Activated T-cell treated with anti-CD3 and anti-CD28 coated beads, Interleukin-2, amount 50 U/mL, for 24 hours (primary cell): ENCODE data around the gene STIM1.
"Not testable (repeated sequence)": the region's sequence is repeated elsewhere in the genome, so short reads cannot be mapped to it uniquely, and the experiment has no call there.

Source experiments
- DNase-seq: peaks from one replicate; pipeline ENCODE4 v3.0.0-alpha.2; 2020
- H3K27ac Mint-ChIP-seq: 2 replicates; pipeline ENCODE4 v1.8.0; 2020; ENCODE audit warnings: mild to moderate bottlenecking, mixed read lengths
- H3K27me3 Mint-ChIP-seq: 2 replicates; pipeline ENCODE4 v1.8.0; 2020; ENCODE audit warnings: mixed read lengths
- H3K36me3 Mint-ChIP-seq: 2 replicates; pipeline ENCODE4 v1.8.0; 2020; ENCODE audit warnings: low read depth, mixed read lengths
- H3K4me1 Mint-ChIP-seq: 2 replicates; pipeline ENCODE4 v1.8.0; 2020; ENCODE audit warnings: low read depth, mixed read lengths
- H3K4me3 Mint-ChIP-seq: 2 replicates; pipeline ENCODE4 v1.8.0; 2020; ENCODE audit warnings: mild to moderate bottlenecking, moderate library complexity, mixed read lengths
- H3K9me3 Mint-ChIP-seq: 2 replicates; pipeline ENCODE4 v1.8.0; 2020; ENCODE audit warnings: mixed read lengths

The STIM1 gene

GRCh38 chr11:4008116-4008515, 152.7 kb downstream of the STIM1 start:
- peaks cover 5% of the 10 kb centered on the region for H3K9me3 Mint-ChIP-seq
- peaks cover 45% of the 10 kb centered on the region for H3K4me1 Mint-ChIP-seq
- DNase-seq, result no peak
- H3K27ac Mint-ChIP-seq, result no peak overlapping the region
- H3K36me3 Mint-ChIP-seq, result peaks cover 15% of the 10 kb centered on the region
- H3K4me3 Mint-ChIP-seq, result no peak overlapping the region
- H3K27me3 Mint-ChIP-seq, result no peaks in the 10 kb centered on the region

DNA sequence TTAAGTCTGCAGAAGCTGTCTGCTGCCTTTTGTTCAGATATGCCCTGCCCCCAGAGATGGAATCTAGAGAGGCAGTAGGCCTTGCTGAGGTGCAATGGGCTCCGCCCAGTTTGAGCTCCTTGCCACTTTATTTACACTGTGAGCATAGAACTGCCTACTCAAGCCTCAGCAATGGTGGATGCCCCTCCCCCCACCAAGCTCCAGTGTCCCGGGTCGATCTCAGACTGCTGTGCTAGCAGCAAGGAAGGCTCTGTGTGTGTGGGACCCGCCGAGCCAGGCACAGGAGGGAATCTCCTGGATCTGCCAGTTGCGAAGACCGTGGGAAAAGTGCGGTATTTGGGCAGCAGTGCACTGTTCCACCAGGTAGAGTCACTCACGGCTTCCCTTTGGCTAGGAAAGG, 161.1 kb downstream of the STIM1 start:
- H3K4me1 Mint-ChIP-seq, result peaks cover 65% of the 10 kb centered on the region
- DNase-seq, H3K4me3 Mint-ChIP-seq, H3K27ac Mint-ChIP-seq, H3K9me3 Mint-ChIP-seq, H3K27me3 Mint-ChIP-seq: not testable (repeated sequence)
- H3K36me3 Mint-ChIP-seq, result peaks cover 19% of the 10 kb centered on the region

- peaks cover 61% of the 10 kb centered on the region for H3K4me1 Mint-ChIP-seq
- DNase-seq, result no peak
- H3K4me3 Mint-ChIP-seq, result no peak overlapping the region
- H3K9me3 Mint-ChIP-seq, result no peaks in the 10 kb centered on the region
- no peaks in the 10 kb centered on the region for H3K27me3 Mint-ChIP-seq
- H3K27ac Mint-ChIP-seq, result no peak overlapping the region
- H3K36me3 Mint-ChIP-seq, result peaks cover 14% of the 10 kb centered on the region
Observed at GRCh38 chr11:4017129-4017528, 161.7 kb downstream of the STIM1 start.

- Mint-ChIP-seq H3K4me1 (peaks cover 55% of the 10 kb centered on the region), H3K27me3 (no peaks in the 10 kb centered on the region), H3K4me3 (no peak overlapping the region), H3K36me3 (peaks cover 25% of the 10 kb centered on the region), H3K9me3 (peaks cover 3% of the 10 kb centered on the region), H3K27ac (peak overlapping the region; percentile 6)
- no peak for DNase-seq
Observed at GRCh38 chr11:4018641-4019040, 163.2 kb downstream of the STIM1 start.

- no peak for DNase-seq
- Mint-ChIP-seq H3K36me3 (peaks cover 38% of the 10 kb centered on the region), H3K27ac (no peak overlapping the region), H3K27me3 (no peaks in the 10 kb centered on the region), H3K9me3 (peaks cover 3% of the 10 kb centered on the region), H3K4me1 (peaks cover 45% of the 10 kb centered on the region), H3K4me3 (no peak overlapping the region)
Observed at GRCh38 chr11:4019891-4020290, 164.4 kb downstream of the STIM1 start.

- peak overlapping the region; percentile 55 for H3K27ac Mint-ChIP-seq
- H3K27me3 Mint-ChIP-seq, result no peaks in the 10 kb centered on the region
- no peak for DNase-seq
- peaks cover 5% of the 10 kb centered on the region for H3K9me3 Mint-ChIP-seq
- peaks cover 64% of the 10 kb centered on the region for H3K36me3 Mint-ChIP-seq
- no peak overlapping the region for H3K4me3 Mint-ChIP-seq
- H3K4me1 Mint-ChIP-seq, result peaks cover 23% of the 10 kb centered on the region
Observed at GRCh38 chr11:4022669-4023068, 167.2 kb downstream of the STIM1 start.

DNA sequence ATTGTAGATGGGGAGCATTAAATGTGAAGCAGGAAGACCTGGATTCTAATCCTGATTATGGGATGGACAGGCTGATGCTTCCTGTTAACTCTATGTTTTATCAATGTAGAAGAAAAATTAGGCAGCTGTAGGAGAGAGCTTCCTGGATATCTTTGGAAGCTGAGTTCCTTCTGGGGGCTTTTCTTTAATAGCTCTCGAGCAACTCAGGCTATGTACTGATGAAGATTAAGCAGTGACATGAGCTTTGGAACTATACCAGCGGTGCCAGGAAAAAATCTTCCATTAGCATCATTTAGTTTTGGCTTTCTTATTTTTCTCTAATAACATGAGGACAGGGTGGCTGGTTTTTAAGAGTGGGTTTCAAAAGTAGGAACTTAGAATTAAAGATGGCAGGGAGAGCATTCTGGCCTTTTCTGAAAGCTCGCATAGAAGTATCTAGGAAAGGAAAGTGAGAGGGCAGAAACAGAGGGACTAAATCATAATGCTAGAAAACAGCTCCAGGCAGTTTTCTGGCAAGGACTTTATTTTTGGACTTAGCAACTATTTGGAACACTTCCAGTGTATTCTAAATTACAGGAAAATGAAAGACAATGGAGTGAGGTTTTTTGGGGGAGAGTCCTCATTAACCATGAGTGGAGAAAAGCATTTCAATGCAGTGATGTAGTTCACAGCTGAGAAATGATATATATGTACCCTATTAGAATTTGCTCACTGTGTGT, 169.9 kb downstream of the STIM1 start:
- Mint-ChIP-seq H3K4me1 (peaks cover 10% of the 10 kb centered on the region), H3K27ac (no peak overlapping the region), H3K9me3 (peaks cover 5% of the 10 kb centered on the region), H3K27me3 (no peaks in the 10 kb centered on the region), H3K4me3 (no peak overlapping the region), H3K36me3 (peaks cover 72% of the 10 kb centered on the region)
- no peak for DNase-seq

DNA sequence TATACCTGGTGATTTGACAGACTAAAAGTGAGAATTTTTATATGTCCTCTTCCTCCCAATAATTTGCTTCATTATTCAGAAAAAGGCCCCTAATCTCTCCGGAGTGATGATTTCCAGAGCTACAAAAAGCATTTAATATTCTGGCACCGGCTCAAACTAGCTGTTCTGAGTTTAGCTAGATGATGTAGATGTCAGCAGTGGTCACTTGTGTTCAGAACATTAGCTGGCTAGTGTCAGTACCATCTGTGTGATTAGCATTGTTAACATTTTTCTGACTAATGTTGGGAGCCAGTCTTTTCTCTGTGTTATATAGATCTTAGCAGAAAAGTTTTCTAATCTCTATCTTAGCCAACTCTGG, 170.5 kb downstream of the STIM1 start:
- Mint-ChIP-seq H3K36me3 (peaks cover 70% of the 10 kb centered on the region), H3K4me3 (no peak overlapping the region), H3K4me1 (peaks cover 6% of the 10 kb centered on the region), H3K27ac (no peak overlapping the region), H3K27me3 (no peaks in the 10 kb centered on the region), H3K9me3 (peaks cover 5% of the 10 kb centered on the region)
- DNase-seq, result no peak

DNA sequence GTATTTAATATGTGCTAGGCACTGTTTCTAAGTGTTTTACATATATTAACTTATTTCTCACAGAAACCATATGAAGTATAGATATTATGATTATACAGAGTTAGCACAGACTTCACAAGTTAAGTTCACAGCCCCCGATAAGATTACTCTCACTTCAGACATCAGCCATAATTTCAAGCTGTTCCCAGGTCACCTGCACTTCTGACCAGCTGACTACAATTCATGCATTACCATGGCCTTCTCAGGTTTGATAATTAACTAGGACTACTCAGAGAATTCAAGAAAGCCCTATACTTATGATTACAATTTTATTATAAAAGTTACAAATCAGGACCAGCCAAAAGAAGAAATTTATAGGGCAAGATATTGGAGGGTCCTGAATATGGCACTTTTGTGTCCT, 170.9 kb downstream of the STIM1 start:
- H3K36me3 Mint-ChIP-seq, result peaks cover 71% of the 10 kb centered on the region
- peaks cover 5% of the 10 kb centered on the region for H3K9me3 Mint-ChIP-seq
- no peak overlapping the region for H3K27ac Mint-ChIP-seq
- peaks cover 7% of the 10 kb centered on the region for H3K4me1 Mint-ChIP-seq
- no peak for DNase-seq
- no peaks in the 10 kb centered on the region for H3K27me3 Mint-ChIP-seq
- H3K4me3 Mint-ChIP-seq, result no peak overlapping the region

DNA sequence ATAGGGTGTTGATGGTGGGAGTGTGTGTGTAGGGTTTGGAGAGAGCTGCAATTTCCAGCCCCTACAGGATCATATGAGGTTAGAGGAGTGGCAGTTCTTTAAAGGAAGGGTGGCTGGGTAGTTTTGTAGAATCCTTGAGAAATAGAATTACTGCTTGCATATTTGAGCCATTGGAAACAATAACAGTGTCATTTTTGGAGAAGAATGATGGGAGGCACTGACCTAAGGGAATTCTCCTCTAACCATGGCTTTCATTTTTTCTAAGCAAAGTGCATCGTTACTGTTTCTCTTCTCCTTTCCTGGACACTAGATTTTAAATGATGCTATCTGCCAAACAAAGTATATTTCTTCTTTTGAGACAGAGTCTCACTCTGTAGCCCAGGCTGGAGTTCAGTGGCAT, 172.3 kb downstream of the STIM1 start:
- Mint-ChIP-seq H3K27ac (no peak overlapping the region), H3K4me1 (peaks cover 3% of the 10 kb centered on the region), H3K9me3 (peaks cover 4% of the 10 kb centered on the region), H3K4me3 (no peak overlapping the region), H3K36me3 (peaks cover 71% of the 10 kb centered on the region), H3K27me3 (no peaks in the 10 kb centered on the region)
- no peak for DNase-seq

- no peak overlapping the region for H3K4me3 Mint-ChIP-seq
- H3K36me3 Mint-ChIP-seq, result peaks cover 57% of the 10 kb centered on the region
- H3K4me1 Mint-ChIP-seq, result peaks cover 6% of the 10 kb centered on the region
- H3K27me3 Mint-ChIP-seq, result no peaks in the 10 kb centered on the region
- no peak overlapping the region for H3K27ac Mint-ChIP-seq
- no peak for DNase-seq
- peaks cover 7% of the 10 kb centered on the region for H3K9me3 Mint-ChIP-seq
Observed at GRCh38 chr11:4030197-4030596, 174.7 kb downstream of the STIM1 start.

DNA sequence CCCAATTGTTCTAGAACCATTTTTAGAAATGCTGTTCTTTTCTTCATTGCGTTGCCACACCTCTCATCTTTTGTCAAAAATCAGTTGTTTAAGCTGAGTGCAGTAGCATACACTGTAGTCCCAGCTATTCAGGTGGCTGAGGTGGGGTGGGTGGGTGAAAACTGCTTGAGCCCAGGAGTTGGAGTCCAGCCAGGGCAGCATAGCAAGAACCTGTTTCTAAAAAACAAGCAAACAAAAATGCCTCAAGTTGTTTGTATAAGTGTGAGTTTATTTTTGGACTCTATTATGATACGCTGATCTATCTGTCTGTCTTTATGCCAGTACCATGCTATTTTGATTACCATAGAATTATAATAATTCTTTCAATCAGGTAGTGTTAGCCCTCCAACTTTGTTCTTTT, 176.6 kb downstream of the STIM1 start:
- no peak for DNase-seq
- H3K4me3 Mint-ChIP-seq, result no peak overlapping the region
- H3K27ac Mint-ChIP-seq, result no peak overlapping the region

DNA sequence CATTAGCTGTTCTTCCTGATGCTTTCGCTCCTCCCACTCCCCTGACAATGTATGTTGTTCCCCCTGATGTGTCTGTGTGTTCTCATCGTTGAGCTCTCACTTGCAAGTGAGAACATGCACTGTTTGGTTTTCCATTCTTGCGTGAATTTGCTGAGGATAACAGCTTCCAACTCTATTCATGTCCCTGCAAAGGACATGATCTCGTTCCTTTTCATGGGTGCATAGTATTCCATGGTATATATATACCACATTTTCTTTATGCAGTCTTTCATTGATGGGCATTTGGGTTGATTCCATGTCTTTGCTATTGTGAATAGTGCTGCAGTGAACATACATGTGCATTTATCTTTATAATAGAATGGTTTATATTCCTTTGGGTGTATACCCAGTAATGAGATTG, 180.5 kb downstream of the STIM1 start:
- DNase-seq, result no peak
- H3K4me3 Mint-ChIP-seq, result no peak overlapping the region
- peaks cover 31% of the 10 kb centered on the region for H3K4me1 Mint-ChIP-seq
- H3K27me3 Mint-ChIP-seq, result no peaks in the 10 kb centered on the region
- peaks cover 9% of the 10 kb centered on the region for H3K9me3 Mint-ChIP-seq
- no peak overlapping the region for H3K27ac Mint-ChIP-seq
- peaks cover 32% of the 10 kb centered on the region for H3K36me3 Mint-ChIP-seq

More for the DNA sequence above, 176.6 kb downstream of the STIM1 start:
- Mint-ChIP-seq H3K36me3 (peaks cover 49% of the 10 kb centered on the region), H3K9me3 (peaks cover 9% of the 10 kb centered on the region), H3K4me1 (peaks cover 18% of the 10 kb centered on the region), H3K27me3 (no peaks in the 10 kb centered on the region)

DNA sequence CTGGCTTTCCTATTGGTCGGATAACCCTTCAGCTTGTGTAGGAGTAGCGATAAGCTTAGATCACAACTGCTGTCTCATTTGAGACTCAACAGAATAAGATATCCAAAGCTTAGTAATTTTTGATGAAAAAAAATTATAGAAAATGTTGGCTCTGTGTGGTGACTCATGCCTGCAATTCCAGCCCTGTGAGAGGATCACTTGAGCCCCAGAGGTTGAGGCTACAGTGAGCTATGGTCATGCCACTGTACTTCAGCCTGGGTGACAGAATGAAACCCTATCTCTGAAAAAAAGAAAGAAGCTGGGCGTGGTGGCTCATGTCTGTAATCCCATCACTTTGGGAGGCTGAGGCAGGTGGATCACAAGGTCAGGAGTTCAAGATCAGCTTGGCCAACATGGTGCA, 183.5 kb downstream of the STIM1 start:
- DNase-seq, result no peak
- Mint-ChIP-seq H3K4me3 (no peak overlapping the region), H3K27ac (no peak overlapping the region), H3K9me3 (peaks cover 4% of the 10 kb centered on the region), H3K36me3 (peaks cover 19% of the 10 kb centered on the region), H3K4me1 (peaks cover 37% of the 10 kb centered on the region), H3K27me3 (no peaks in the 10 kb centered on the region)

- H3K27ac Mint-ChIP-seq, result peak overlapping the region; percentile 13
- peaks cover 14% of the 10 kb centered on the region for H3K36me3 Mint-ChIP-seq
- H3K9me3 Mint-ChIP-seq, result peaks cover 4% of the 10 kb centered on the region
- no peaks in the 10 kb centered on the region for H3K27me3 Mint-ChIP-seq
- no peak for DNase-seq
- H3K4me1 Mint-ChIP-seq, result peaks cover 43% of the 10 kb centered on the region
- no peak overlapping the region for H3K4me3 Mint-ChIP-seq
Observed at GRCh38 chr11:4040461-4040860, 185.0 kb downstream of the STIM1 start.
